Measurements from ENCODE around the gene ANAPC13.

GRCh38 chr3:134460965-134461364 is 24.8 kb downstream of the ANAPC13 start:
- TF ChIP-seq, protein P1, sequence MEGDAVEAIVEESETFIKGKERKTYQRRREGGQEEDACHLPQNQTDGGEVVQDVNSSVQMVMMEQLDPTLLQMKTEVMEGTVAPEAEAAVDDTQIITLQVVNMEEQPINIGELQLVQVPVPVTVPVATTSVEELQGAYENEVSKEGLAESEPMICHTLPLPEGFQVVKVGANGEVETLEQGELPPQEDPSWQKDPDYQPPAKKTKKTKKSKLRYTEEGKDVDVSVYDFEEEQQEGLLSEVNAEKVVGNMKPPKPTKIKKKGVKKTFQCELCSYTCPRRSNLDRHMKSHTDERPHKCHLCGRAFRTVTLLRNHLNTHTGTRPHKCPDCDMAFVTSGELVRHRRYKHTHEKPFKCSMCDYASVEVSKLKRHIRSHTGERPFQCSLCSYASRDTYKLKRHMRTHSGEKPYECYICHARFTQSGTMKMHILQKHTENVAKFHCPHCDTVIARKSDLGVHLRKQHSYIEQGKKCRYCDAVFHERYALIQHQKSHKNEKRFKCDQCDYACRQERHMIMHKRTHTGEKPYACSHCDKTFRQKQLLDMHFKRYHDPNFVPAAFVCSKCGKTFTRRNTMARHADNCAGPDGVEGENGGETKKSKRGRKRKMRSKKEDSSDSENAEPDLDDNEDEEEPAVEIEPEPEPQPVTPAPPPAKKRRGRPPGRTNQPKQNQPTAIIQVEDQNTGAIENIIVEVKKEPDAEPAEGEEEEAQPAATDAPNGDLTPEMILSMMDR (IDR thresholded peaks at IDR 0.05): no peak
- no peak for TF ChIP-seq POLR2A (IDR thresholded peaks at IDR 0.05)

All from body of pancreas (tissue), 4 donors.